ENCODE results near the gene SCFD1.

DNA sequence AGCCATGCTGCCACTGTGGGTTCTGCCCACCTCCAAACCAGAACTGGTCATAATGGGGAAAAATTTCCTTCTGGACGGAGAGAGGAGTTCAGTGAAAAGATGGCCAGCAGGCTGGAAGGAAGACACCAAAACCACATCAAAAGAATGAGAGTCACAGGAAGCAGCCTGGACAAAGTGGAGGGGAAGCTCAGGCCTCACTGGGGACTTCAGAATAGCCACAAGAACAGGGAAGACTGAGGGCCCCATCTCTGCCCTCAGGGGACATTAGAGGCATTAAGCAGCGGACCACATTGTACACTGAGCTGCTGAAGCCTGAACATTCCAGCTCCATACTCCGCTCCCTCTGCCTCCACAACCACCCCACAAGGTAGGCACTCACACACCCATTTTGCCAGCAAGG, 132.7 kb downstream of the SCFD1 start:
- no peak for TF ChIP-seq EZH2 (IDR thresholded peaks at IDR 0.05; ENCODE audit: borderline replicate concordance, low read depth, low read length, severe bottlenecking)
- no peak for TF ChIP-seq CTCF (IDR thresholded peaks at IDR 0.05; ENCODE audit: borderline replicate concordance, extremely low read depth, low read length, poor library complexity, severe bottlenecking)

Data from DND-41 (cell line).